Measurements from ENCODE around the gene DYNC1H1. TPM values are rescaled to one million over a fixed set of nuclear protein-coding genes. Genes with fewer than 3 reads are reported as not detected.

DYNC1H1 gene
- total RNA-seq, 1 donor from 2014 or later = 591 TPM

GRCh38 chr14:102034301-102034700 is 69.9 kb downstream of the DYNC1H1 start:
- H3K4me2 ChIP-seq (ENCODE audit: low read length) = no peak overlapping the region
- no peak overlapping the region for H3K4me3 ChIP-seq (ENCODE audit: insufficient read depth, low read depth, low read length)
- Mint-ChIP-seq H3K27me3 (ENCODE audit: low read depth, unreplicated experiment) (no peaks in the 10 kb centered on the region), H3K4me3 (ENCODE audit: unreplicated experiment) (no peak overlapping the region), H3K9me3 (ENCODE audit: unreplicated experiment) (no peaks in the 10 kb centered on the region), H3K27ac (ENCODE audit: unreplicated experiment) (peak overlapping the region; percentile 36), H3K4me1 (ENCODE audit: low read depth, unreplicated experiment) (peaks cover 7% of the 10 kb centered on the region), H3K36me3 (ENCODE audit: low read depth, unreplicated experiment) (peaks cover 36% of the 10 kb centered on the region)
- peaks cover 43% of the 10 kb centered on the region for H4K20me1 ChIP-seq (ENCODE audit: insufficient read depth, low read length)
- no peak overlapping the region for H2AFZ ChIP-seq (ENCODE audit: low read depth, low read length)
- H3K4me1 ChIP-seq (ENCODE audit: insufficient read depth, low read length) = peaks cover 5% of the 10 kb centered on the region
- H3K9me3 ChIP-seq (ENCODE audit: insufficient read depth, low read depth, low read length) = no peaks in the 10 kb centered on the region
- H3K27ac ChIP-seq (ENCODE audit: low read depth, low read length) = no peak overlapping the region
- H3K27me3 ChIP-seq (ENCODE audit: insufficient read depth, low read length) = no peaks in the 10 kb centered on the region
- TF ChIP-seq EZH2 (IDR thresholded peaks at IDR 0.05; ENCODE audit: insufficient read depth, low read length) (no peak), CTCF (IDR thresholded peaks at IDR 0.05; ENCODE audit: insufficient read depth, low read depth, low read length) (no peak)
- no peak overlapping the region for H3K9ac ChIP-seq (ENCODE audit: low read length)
- peaks cover 25% of the 10 kb centered on the region for H3K79me2 ChIP-seq (ENCODE audit: insufficient read depth, low read length)
- FAIRE-seq (no peak), DNase-seq (ENCODE audit: low read depth) (no peak)
- peaks cover 82% of the 10 kb centered on the region for H3K36me3 ChIP-seq (ENCODE audit: insufficient read depth, low read length)

- Histone ChIP-seq H2AFZ (ENCODE audit: low read depth, low read length) (no peak overlapping the region), H3K4me2 (ENCODE audit: low read length) (no peak overlapping the region), H3K27ac (ENCODE audit: low read depth, low read length) (no peak overlapping the region), H3K4me3 (ENCODE audit: insufficient read depth, low read depth, low read length) (no peak overlapping the region), H3K79me2 (ENCODE audit: insufficient read depth, low read length) (peaks cover 25% of the 10 kb centered on the region), H3K4me1 (ENCODE audit: insufficient read depth, low read length) (no peaks in the 10 kb centered on the region), H3K9me3 (ENCODE audit: insufficient read depth, low read depth, low read length) (no peaks in the 10 kb centered on the region), H3K36me3 (ENCODE audit: insufficient read depth, low read length) (peaks cover 81% of the 10 kb centered on the region), H4K20me1 (ENCODE audit: insufficient read depth, low read length) (peaks cover 44% of the 10 kb centered on the region), H3K27me3 (ENCODE audit: insufficient read depth, low read length) (no peaks in the 10 kb centered on the region), H3K9ac (ENCODE audit: low read length) (no peak overlapping the region)
- no peaks in the 10 kb centered on the region for H3K9me3 Mint-ChIP-seq (ENCODE audit: unreplicated experiment)
- H3K4me3 Mint-ChIP-seq (ENCODE audit: unreplicated experiment) = no peak overlapping the region
- peaks cover 30% of the 10 kb centered on the region for H3K36me3 Mint-ChIP-seq (ENCODE audit: low read depth, unreplicated experiment)
- H3K27me3 Mint-ChIP-seq (ENCODE audit: low read depth, unreplicated experiment) = no peaks in the 10 kb centered on the region
- DNase-seq (ENCODE audit: low read depth) (no peak), FAIRE-seq (no peak)
- no peaks in the 10 kb centered on the region for H3K4me1 Mint-ChIP-seq (ENCODE audit: low read depth, unreplicated experiment)
- TF ChIP-seq EZH2 (IDR thresholded peaks at IDR 0.05; ENCODE audit: insufficient read depth, low read length) = no peak
- TF ChIP-seq CTCF (IDR thresholded peaks at IDR 0.05; ENCODE audit: insufficient read depth, low read depth, low read length) = no peak
- H3K27ac Mint-ChIP-seq (ENCODE audit: unreplicated experiment) = no peak overlapping the region
Measured at GRCh38 chr14:102035914-102036313, 71.5 kb downstream of the DYNC1H1 start.

- Histone ChIP-seq H3K4me2 (ENCODE audit: low read length) (no peak overlapping the region), H3K27ac (ENCODE audit: low read depth, low read length) (no peak overlapping the region), H3K9me3 (ENCODE audit: insufficient read depth, low read depth, low read length) (no peaks in the 10 kb centered on the region), H3K27me3 (ENCODE audit: insufficient read depth, low read length) (no peaks in the 10 kb centered on the region), H3K4me3 (ENCODE audit: insufficient read depth, low read depth, low read length) (no peak overlapping the region), H3K36me3 (ENCODE audit: insufficient read depth, low read length) (peaks cover 87% of the 10 kb centered on the region), H3K9ac (ENCODE audit: low read length) (no peak overlapping the region), H2AFZ (ENCODE audit: low read depth, low read length) (no peak overlapping the region), H3K4me1 (ENCODE audit: insufficient read depth, low read length) (no peaks in the 10 kb centered on the region), H3K79me2 (ENCODE audit: insufficient read depth, low read length) (peaks cover 25% of the 10 kb centered on the region), H4K20me1 (ENCODE audit: insufficient read depth, low read length) (peaks cover 58% of the 10 kb centered on the region)
- no peak for FAIRE-seq
- no peak overlapping the region for H3K4me3 Mint-ChIP-seq (ENCODE audit: unreplicated experiment)
- H3K27me3 Mint-ChIP-seq (ENCODE audit: low read depth, unreplicated experiment) = no peaks in the 10 kb centered on the region
- no peak for DNase-seq (ENCODE audit: low read depth)
- no peak overlapping the region for H3K27ac Mint-ChIP-seq (ENCODE audit: unreplicated experiment)
- peaks cover 26% of the 10 kb centered on the region for H3K36me3 Mint-ChIP-seq (ENCODE audit: low read depth, unreplicated experiment)
- H3K4me1 Mint-ChIP-seq (ENCODE audit: low read depth, unreplicated experiment) = no peaks in the 10 kb centered on the region
- TF ChIP-seq EZH2 (IDR thresholded peaks at IDR 0.05; ENCODE audit: insufficient read depth, low read length) (no peak), CTCF (IDR thresholded peaks at IDR 0.05; ENCODE audit: insufficient read depth, low read depth, low read length) (no peak)
- no peaks in the 10 kb centered on the region for H3K9me3 Mint-ChIP-seq (ENCODE audit: unreplicated experiment)
Measured at GRCh38 chr14:102037686-102038085, 73.3 kb downstream of the DYNC1H1 start.

All from astrocyte (in vitro differentiated cells and primary cell).